Measurements from ENCODE around the gene WDR38. TPM values are rescaled to one million over a fixed set of nuclear protein-coding genes. Genes with fewer than 3 reads are reported as not detected.

WDR38 gene
- total and polyA plus RNA-seq, 2 of the 13 experiments (the other 11 are each of a cell fraction or from before 2014, with no cell fraction given), result not detected

- TF ChIP-seq, protein P1, sequence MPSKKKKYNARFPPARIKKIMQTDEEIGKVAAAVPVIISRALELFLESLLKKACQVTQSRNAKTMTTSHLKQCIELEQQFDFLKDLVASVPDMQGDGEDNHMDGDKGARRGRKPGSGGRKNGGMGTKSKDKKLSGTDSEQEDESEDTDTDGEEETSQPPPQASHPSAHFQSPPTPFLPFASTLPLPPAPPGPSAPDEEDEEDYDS (CRISPR knock-in tag; IDR thresholded peaks at IDR 0.05), result peak; percentile 58; the same call in 1 of the 2 replicates
- 0 out of 2 replicates have a peak, but pooled peaks have one; percentile 66 for TF ChIP-seq FOXO4 (CRISPR knock-in tag; conservative IDR thresholded peaks at IDR 0.05)
- TF ChIP-seq BCL6 (CRISPR knock-in tag; IDR thresholded peaks at IDR 0.05), result peak; percentile 58; the same call in 1 of the 2 replicates
- TF ChIP-seq, protein P2, sequence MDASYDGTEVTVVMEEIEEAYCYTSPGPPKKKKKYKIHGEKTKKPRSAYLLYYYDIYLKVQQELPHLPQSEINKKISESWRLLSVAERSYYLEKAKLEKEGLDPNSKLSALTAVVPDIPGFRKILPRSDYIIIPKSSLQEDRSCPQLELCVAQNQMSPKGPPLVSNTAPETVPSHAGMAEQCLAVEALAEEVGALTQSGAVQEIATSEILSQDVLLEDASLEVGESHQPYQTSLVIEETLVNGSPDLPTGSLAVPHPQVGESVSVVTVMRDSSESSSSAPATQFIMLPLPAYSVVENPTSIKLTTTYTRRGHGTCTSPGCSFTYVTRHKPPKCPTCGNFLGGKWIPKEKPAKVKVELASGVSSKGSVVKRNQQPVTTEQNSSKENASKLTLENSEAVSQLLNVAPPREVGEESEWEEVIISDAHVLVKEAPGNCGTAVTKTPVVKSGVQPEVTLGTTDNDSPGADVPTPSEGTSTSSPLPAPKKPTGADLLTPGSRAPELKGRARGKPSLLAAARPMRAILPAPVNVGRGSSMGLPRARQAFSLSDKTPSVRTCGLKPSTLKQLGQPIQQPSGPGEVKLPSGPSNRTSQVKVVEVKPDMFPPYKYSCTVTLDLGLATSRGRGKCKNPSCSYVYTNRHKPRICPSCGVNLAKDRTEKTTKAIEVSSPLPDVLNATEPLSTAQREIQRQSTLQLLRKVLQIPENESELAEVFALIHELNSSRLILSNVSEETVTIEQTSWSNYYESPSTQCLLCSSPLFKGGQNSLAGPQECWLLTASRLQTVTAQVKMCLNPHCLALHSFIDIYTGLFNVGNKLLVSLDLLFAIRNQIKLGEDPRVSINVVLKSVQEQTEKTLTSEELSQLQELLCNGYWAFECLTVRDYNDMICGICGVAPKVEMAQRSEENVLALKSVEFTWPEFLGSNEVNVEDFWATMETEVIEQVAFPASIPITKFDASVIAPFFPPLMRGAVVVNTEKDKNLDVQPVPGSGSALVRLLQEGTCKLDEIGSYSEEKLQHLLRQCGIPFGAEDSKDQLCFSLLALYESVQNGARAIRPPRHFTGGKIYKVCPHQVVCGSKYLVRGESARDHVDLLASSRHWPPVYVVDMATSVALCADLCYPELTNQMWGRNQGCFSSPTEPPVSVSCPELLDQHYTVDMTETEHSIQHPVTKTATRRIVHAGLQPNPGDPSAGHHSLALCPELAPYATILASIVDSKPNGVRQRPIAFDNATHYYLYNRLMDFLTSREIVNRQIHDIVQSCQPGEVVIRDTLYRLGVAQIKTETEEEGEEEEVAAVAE (CRISPR knock-in tag; IDR thresholded peaks at IDR 0.05; ENCODE audit: borderline replicate concordance), result 0 out of 2 replicates have a peak, but pooled peaks have one; percentile 20
- TF ChIP-seq ZNF331 (CRISPR knock-in tag; IDR thresholded peaks at IDR 0.05), result 0 out of 2 replicates have a peak, but pooled peaks have one; percentile 42
- peak; percentile 25 for TF ChIP-seq PATZ1 (CRISPR knock-in tag; IDR thresholded peaks at IDR 0.05)
- TF ChIP-seq HES4 (CRISPR knock-in tag; IDR thresholded peaks at IDR 0.05; ENCODE audit: borderline replicate concordance), result no peak
- TF ChIP-seq KLF13 (CRISPR knock-in tag; IDR thresholded peaks at IDR 0.05), result no peak
- TF ChIP-seq ZNF263 (CRISPR knock-in tag; IDR thresholded peaks at IDR 0.05), result peak; percentile 61; the same call in 1 of the 2 replicates
- peak; percentile 89 for TF ChIP-seq AGO2 (optimal IDR thresholded peaks at IDR 0.05; ENCODE audit: low read depth, low read length)
- peak; percentile 24; the same call in 1 of the 2 replicates for TF ChIP-seq ZSCAN25 (CRISPR knock-in tag; IDR thresholded peaks at IDR 0.05)
- no peak for TF ChIP-seq ZNF557 (CRISPR knock-in tag; IDR thresholded peaks at IDR 0.05)
- peak; percentile 27; the same call in 1 of the 2 replicates for TF ChIP-seq TFE3 (CRISPR knock-in tag; IDR thresholded peaks at IDR 0.05)
- TF ChIP-seq DNMT3B (CRISPR knock-in tag; conservative IDR thresholded peaks at IDR 0.05), result peak; percentile 52; the same call in 1 of the 2 replicates
- no peak; the same call in 1 of the 2 replicates for TF ChIP-seq EEA1 (CRISPR knock-in tag; IDR thresholded peaks at IDR 0.05; ENCODE audit: borderline replicate concordance)
- no peak for TF ChIP-seq ZNF326 (CRISPR knock-in tag; IDR thresholded peaks at IDR 0.05; ENCODE audit: borderline replicate concordance)
- 0 out of 2 replicates have a peak, but pooled peaks have one; percentile 15 for TF ChIP-seq IRX3 (CRISPR knock-in tag; IDR thresholded peaks at IDR 0.05; ENCODE audit: borderline replicate concordance, low read depth)
- peak; percentile 44; the same call in 1 of the 2 replicates for TF ChIP-seq NFKB2 (CRISPR knock-in tag; IDR thresholded peaks at IDR 0.05; ENCODE audit: borderline replicate concordance)
Observed at GRCh38 chr9:124868511-124869465, 15.5 kb downstream of the WDR38 start (continued).
